GM18502 (cell line): ENCODE data around the gene ADARB2.

Experiments
- ATAC-seq: cut with Tn5 transposase; IDR thresholded peaks from one replicate; pipeline ENCODE4 v1.9.1; 2021; ENCODE audit warnings: mild to moderate bottlenecking; ENCODE audit not compliant: unreplicated experiment, poor library complexity

ADARB2 gene

DNA sequence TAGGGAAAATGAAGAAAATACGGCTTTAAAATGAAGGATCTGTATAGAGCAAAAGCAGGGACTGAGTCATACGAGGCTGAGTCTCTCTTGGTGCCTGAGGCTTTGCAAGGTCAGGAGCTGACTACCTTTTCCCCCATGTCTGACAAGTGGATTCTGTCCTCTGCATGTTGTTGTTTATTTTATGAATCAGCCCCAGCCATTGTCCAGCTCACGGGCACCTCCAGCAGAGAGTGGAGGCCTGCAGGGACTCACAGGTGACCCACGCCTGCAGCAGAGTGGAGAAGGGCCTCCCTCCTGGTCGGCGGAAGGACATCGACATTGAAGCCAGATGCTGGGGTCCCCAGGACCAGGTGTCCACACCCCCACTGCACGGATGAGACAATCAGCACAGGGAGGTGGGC is 447.3 kb downstream of the ADARB2 start:
- no peak for ATAC-seq

DNA sequence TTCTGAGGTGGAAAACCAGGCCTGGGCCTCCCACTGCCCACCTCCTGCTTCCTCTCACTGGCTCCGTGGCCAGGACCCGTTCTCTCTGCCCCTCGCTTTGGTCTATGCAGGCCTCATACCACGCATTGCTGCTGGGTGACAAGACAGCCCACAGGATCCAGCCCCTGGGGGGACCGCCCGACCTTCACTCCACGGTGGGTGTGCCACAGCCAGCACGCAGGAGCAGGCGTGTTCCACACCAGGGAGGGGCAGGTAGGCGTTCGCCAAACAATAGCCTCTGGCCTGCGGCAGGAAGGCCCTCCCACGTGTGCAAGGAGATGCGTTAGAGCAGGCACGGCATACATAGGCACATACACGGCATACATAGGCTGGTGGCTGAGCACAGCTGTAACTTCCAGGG is 447.7 kb downstream of the ADARB2 start:
- ATAC-seq = no peak

GRCh38 chr10:1287971-1288401 is 449.3 kb downstream of the ADARB2 start:
- ATAC-seq = no peak

DNA sequence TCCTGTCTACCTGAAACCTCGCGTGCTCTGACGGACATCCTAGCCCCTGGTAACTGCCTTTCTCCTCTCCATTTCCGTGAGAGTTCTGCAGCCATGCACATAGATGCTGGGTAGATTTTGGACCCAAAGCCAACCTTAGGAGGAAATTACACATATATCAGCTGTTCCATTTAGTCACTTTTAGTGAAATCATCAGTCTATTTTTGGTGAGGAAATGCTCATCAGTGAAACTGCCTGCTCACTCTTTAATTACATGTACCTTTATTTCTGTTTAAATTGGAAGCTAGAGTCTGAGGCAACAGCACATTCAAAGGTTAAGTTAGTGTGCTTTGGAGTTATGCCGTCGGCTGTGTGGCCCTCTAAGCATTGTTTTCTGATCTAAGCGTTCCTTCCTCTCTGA is 449.8 kb downstream of the ADARB2 start:
- ATAC-seq = no peak

- ATAC-seq = no peak
Observed at GRCh38 chr10:1284076-1284475, 453.2 kb downstream of the ADARB2 start.

DNA sequence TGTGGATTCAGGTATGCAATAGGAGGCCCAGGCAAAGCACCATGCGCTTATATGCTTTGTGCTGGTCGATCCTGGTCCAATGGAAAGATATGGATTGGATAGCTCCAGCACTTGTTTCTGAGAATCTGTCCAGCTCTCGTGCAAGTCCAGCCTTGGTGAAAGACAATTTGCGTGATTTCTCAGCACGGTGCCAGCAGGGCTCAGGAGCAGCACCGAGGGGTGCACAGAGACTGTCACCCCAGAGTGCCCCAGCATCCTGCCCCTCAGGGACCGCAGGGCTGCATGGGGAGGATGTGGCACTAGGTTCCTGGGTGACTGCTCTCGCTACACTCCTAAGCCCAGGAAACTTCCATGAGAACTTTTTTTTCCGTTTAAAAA is 455.9 kb downstream of the ADARB2 start:
- ATAC-seq = no peak

GRCh38 chr10:1280466-1281404 is 456.6 kb downstream of the ADARB2 start:
- no peak for ATAC-seq

- no peak for ATAC-seq
Observed at GRCh38 chr10:1278306-1278705, 459.0 kb downstream of the ADARB2 start.

- ATAC-seq = no peak
Observed at GRCh38 chr10:1274701-1275544, 462.4 kb downstream of the ADARB2 start.

GRCh38 chr10:1274111-1274661 is 463.1 kb downstream of the ADARB2 start:
- ATAC-seq = no peak

GRCh38 chr10:1273372-1274105 is 463.8 kb downstream of the ADARB2 start:
- no peak for ATAC-seq

DNA sequence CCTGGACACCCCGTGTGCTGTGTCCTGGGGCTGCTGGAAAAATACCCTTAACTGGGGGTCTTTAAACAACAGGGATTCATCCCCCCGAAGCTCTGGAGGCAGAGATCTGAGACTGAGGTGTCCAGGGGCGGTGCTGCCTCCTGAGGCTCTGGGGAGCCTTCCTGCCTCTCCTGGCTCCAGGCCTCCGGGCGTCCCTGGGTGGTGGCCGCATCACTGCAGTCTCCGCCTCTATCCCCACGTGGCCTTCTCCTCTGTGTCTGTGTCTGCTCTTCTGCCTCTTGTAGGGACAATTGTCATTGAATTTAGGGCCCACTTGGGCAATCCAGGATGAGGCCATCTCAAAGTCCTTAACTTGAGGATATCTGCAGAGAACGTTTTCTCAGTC is 464.6 kb downstream of the ADARB2 start:
- ATAC-seq = no peak

- ATAC-seq = no peak
Observed at GRCh38 chr10:1272079-1272776, 465.1 kb downstream of the ADARB2 start.

- ATAC-seq = no peak
Observed at GRCh38 chr10:1270906-1271305, 466.4 kb downstream of the ADARB2 start.

- no peak for ATAC-seq
Observed at GRCh38 chr10:1270490-1270889, 466.8 kb downstream of the ADARB2 start.

- ATAC-seq = no peak
Observed at GRCh38 chr10:1268831-1269230, 468.5 kb downstream of the ADARB2 start.

- no peak for ATAC-seq
Observed at GRCh38 chr10:1267568-1267967, 469.8 kb downstream of the ADARB2 start.

DNA sequence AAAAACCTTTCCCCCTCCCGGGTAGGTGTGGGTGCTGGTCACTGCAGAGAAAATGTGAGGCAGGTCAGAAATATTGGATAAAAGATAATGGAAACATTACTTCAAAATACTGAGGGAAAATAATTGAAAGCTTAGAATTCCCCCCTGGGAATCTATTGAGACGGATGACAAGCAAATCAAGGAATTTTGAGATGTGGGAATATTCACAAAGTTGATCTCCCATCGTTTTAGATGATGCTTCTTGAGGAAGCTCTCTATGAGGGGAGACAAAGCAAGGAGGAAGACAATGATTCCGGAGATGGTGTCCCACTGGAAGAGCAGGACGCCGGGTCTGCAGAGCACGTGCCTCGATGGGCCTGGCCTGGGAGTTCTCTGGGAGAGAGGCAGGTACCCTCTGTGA is 470.2 kb downstream of the ADARB2 start:
- ATAC-seq = no peak

GRCh38 chr10:1266033-1266802 is 471.1 kb downstream of the ADARB2 start:
- no peak for ATAC-seq
